Dermis microvascular lymphatic vessel endothelial cell (primary cell): ENCODE results near the gene CDC42SE2. TPM values are rescaled to one million over a fixed set of nuclear protein-coding genes. Genes with fewer than 3 reads are reported as not detected.
"Not testable (repeated sequence)": the region's sequence is repeated elsewhere in the genome, so short reads cannot be mapped to it uniquely, and the experiment has no call there.

Experiments used
- DNase-seq, 2 donors: peaks; one replicate each; pipeline versions ENCODE4 v3.0.0 to v3.0.0-alpha.2; 2010; ENCODE audit warnings: low read depth in 2 of 2
- total RNA-seq: library from RNA; depleted of rRNA; stranded (reverse); fragments of >200 nt; gene quantifications from 2 replicates; pipeline ENCODE4 v1.2.1, GENCODE V29; 2014

Gene CDC42SE2
- total RNA-seq, 1 donor from 2014 or later = 47.6 TPM

DNA sequence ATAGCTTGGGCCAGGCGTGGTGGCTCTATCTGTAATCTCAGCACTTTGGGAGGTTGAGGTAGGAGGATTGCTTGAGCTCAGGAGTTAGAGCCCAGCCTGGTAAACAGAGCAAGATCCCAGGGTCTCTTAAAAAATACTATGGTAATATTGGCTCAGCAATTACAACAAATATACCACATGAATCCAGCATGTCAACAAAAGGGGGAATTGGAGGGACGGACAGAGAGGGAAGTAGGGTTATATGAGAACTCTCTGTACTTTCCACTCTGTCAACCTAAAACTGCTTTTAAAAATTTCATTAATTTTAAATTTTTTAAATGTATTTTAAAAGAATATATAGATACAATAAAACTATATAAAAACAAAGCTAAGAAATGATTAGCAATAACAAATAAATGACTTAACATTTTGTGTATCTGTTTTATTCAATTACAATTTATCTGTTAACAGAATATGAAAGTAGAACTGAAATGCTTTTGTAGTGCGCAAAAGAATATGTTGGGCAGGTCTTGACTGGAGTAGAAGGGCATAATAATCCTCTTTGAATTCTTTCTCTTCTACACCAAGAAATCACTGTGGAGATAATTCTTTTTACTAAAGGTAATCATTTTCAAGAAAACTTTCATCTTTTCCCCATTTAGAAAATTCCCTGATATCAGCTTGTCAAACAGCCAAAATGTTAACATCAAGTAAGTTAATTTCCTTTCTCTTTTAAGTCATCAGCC, 12.9 kb upstream of the CDC42SE2 start:
- no peak for DNase-seq

DNA sequence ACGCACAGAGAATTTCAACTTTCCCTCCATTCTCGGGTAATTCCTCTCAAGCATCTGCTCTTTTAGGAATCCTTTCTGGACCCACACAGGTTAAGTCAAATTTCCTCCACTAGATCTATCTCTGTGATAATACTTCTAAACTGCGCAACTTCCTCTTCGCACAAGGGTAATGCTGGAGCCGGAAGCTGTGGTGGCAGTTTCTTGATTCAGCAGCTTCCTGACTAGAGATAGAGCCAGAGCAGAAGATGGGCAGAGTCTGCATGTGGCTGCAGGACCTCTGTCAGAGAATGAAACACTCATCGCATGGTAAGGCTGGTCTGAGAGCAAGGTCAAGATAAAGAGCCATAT, 11.1 kb upstream of the CDC42SE2 start:
- DNase-seq = peak in 1 of 2 donors; percentile 52

DNA sequence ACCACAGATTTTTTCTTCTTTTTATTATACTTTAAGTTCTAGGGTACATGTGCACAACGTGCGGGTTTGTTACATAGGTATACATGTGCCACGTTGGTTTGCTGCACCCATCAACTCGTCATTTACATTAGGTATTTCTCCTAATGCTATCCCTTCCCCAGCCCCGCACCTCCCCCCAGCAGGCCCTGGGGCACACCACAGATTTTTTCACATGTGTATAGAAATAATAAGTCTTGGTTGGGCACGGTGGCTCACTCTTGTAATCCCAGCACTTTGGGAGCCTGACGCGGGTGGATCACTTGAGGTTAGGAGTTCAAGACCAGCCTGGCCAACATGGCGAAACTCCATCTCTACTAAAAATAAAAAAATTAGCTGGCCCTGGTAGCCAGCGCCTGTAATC, 9.8 kb upstream of the CDC42SE2 start:
- not testable (repeated sequence) for DNase-seq

DNA sequence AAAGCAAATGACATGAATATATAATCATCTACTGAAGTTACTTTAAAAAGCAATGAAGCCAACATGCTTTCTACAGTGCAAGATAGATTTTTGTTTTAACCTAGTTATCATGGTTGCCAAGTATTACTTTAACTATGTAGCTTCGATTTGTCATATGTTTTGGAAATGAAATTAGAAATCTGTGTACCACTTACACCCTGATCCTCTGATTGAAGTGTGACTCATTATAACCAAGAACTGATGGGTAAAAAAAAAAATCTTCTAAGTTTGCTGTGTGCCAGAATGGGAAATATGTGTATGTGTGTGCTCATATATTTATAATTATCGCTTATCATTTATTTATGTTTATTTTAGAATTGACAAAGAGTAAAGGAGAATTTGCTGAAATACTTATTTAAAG, 9.1 kb upstream of the CDC42SE2 start:
- no peak for DNase-seq

DNA sequence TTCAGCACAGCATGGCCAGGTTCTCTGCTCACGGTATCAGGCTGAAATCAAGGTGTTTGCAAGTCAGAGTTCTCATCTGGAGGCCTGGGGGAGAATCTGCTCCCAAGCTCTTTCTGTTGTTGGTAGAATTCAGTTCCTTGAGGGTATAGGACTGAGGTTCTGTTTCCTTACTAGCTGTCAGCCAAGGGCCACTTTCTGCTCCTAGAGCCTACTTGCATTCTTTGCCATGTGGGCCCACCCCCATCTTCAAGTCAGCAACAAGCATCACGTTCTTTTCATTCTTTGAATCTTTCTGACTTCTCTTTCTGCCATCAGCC, 7.4 kb upstream of the CDC42SE2 start:
- DNase-seq = no peak

DNA sequence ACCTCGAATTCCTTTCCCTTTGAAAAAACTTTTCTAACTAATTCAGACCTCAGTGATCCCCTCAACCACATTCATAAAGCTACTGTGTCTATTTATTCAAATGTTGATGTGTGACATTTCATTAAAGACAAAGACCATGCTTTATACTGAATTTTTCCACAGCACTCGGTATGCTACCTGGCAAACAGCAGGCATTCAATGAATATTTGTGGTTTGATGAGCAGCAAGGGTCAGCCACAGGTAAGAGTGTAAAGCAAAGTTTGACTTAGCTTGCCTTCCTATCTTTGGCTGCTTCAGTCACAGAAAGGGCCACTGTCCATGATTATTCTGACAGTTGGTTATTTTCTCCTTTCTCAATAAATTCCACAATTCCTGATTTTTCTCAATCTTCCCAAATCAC, 5.1 kb upstream of the CDC42SE2 start:
- no peak for DNase-seq

DNA sequence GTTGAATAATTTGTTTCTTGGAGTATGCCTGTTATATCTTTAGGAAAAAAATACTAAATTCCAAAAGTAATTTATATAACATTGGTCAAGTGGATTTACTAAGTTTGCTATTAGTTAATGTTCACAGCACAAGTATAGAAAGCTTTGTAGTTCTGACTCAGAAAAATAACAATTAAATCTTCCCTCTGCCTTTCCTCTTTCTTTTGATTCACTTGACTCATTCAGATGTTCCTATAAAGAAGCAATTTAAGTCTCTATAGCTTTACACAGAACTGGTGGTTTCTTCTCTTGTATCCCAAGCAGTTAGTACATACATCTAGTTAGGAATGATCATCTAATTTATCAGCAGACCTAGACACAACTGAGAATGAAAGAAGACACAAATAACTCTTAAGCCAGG, 4.5 kb upstream of the CDC42SE2 start:
- no peak for DNase-seq

DNA sequence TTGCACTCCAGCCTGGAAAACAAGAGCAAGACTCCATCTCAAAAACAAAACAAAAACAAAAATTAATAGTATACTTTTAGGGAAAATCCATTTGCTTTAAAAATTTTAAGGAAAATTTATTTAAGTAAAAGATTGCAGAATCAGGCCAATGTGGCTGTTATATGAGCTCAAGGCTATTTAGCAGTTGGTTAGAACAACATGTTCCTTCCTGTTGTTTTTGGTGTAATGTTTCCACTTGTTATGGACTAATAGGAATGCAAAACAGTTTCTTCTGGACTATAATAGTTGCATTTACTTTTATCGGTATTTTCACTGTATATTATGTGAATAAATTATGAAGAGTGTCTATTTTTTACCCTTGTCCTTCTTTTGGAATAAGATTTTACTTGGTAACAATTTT, 3.0 kb upstream of the CDC42SE2 start:
- DNase-seq = peak in 1 of 2 donors; percentile 37

DNA sequence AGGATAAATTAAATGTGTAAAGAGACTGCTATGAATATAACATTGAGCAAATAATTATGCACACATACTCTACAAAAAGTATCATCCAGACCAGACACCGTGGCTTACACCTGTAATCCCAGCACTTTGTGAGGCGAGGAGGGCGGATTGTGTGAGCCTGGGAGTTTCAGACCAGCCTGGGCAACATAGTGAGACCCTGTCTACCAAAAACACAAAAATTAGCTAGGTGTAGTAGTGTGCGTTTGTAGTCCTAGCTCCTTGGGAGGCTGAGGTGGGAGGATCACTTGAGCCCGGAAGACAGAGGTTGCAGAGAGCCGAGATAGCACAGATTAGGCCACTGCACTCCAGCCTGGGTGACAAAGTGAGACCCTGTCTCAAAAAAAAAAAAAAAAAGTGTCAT, 2.4 kb upstream of the CDC42SE2 start:
- no peak for DNase-seq

DNA sequence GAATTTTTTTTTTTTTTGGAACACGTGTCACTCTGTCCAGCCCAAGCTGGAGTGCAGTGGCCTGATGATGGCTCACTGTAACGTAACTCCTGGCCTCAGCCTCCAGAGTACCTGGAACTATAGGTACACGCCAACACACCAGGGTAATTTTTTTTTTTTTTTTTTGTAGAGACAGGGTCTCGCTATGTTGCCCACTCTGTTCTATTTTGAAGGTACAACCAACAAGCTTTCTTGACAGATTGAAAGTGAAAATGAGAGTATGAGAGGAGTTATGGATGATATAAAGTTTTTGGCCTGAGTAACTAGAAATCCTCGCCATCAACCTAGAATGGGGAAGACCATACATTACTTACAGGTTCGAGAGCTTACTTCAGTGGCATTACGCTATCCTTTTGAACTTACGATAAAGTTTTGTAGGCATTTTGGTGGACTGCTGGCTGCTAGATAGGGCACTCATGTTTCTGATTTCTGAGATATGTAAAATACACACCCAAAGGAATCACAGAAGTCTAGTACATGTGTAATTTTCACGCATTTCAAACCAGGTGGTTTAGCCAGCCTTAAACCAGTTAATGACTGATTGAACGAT, 806 bp upstream of the CDC42SE2 start:
- peak in 1 of 2 donors; percentile 20 for DNase-seq

DNA sequence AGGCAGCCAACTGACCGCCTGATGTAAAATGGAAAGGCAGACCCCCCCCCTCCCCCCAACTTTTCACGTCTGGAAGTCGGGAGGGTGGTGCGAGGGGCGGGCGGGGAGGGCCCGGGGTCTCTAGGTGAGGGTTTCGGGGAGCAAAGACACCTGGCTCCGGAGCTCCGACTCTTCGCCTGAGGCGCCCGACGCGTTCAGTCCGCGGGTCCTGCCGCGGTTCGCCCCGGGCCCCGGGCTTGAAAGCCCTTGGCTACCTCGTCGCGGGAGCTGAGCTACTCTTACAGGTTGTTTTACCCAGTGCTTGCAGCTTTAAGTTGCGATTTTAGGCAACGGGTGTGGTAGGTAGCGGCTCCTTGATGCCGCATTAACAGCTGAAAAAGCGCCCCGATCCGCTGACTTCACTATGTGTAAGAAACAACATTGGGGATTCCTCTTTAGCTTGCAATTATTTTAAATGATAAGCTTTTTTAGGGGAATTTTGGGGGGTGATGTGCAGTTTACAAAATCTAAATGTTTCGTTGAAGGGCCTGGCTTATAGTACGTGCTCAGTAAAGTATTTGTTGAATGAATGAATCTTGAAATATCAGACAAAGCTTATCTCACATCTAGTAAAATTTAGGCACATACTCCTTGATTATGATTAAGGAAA, 722 bp downstream of the CDC42SE2 start:
- peak in 1 of 2 donors; percentile 32 for DNase-seq

DNA sequence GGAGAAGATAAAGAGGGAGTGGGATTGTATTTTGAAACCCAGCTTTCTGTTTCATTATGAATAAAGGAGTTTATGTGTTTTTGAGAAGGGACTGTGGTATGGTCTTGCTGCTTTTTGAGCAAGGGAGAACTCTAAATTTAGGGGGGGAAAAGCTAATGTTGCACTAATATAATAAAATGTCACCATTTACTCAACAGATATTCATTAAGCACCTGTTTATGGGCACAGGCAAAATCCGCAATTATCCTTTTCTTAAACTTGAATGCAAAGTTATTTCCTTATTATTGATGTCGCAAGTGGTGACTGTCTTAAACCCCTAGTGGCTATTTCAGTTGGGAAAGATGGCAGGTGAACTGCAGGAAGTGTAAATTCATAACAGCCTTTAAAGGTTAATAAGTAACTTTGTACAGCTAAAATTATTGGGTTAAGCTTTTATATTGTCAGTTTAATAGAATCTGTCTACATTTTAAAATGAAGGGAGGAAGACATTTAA, 1.5 kb downstream of the CDC42SE2 start:
- peak in 1 of 2 donors; percentile 40 for DNase-seq

DNA sequence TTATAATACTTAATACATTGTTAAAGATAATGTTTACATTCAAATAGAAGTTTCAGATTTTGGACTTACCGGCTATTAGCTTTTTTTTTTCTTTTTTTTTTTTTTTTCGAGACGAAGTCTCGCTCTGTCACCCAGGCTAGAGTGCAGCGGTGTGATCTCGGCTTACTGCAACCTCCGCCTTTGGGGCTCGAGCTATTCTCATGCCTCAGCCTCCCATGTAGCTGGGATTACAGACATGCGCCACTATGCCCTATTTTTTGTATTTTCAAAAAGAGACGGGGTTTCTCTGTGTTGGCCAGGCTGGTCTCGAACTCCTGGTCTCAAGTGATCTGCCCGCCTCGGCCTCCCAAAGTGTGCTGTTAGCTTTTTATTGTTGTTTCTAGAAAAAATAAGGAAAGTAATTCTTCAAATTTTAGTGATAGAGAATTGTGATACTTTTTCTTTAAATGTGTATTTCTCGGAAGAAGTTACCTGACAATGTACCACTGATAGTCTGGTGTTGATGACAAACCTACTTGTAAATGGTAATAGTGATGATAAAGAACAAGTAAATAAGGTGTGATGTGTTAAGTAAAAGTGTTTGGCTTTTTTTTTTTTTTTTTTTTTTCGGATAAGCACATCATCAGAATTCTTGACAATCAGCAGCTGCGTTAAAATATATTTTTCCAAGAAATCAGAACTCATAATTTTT, 2.7 kb downstream of the CDC42SE2 start:
- no peak for DNase-seq

DNA sequence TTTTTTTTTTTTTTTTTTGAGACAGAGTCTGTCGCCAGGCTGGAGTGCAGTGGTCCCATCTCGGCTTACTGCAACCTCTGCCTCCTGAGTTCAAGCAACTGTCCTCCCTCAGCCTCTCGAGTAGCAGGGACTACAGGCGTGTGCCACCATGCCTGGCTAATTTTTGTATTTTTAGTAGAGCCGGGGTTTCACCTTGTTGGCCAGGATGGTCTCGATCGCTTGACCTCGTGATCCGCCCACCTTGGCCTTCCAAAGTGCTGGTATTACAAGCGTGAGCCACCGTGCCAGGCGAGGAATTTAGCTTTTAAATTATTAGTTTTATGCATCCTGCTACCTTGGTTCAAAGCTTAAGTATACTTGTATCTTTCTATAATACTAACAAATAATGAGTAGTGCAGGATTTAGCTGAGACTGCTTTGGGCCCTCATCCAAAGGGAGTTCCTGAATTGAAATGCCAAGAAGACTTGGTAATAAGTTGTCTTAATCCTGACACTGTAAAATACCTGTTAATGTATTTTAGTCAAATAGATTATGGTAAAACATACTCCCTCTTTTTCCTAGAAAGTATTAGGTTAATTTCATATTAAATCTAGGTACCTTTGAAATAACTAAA, 5.0 kb downstream of the CDC42SE2 start:
- DNase-seq = no peak

DNA sequence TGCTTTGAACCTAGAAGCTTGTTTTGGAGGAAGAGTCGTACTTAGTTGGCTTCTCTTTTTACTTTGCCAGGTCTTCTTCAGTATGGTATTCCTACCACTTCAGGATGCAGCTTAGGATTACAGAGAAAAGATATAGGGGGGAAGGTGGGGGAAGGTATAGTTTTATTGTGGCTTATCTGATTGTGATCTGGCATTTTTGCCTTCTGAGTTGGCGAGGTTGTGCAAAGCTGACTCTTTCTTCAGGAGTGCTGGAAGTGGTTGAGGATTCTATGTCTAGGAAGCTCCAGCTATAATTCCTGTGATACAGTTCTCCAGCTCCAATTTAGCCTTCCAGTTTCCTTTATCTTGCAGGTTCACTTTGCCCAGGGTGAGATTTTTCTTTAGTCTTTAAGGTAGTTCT, 7.0 kb downstream of the CDC42SE2 start:
- DNase-seq = peak in 1 of 2 donors; percentile 16

DNA sequence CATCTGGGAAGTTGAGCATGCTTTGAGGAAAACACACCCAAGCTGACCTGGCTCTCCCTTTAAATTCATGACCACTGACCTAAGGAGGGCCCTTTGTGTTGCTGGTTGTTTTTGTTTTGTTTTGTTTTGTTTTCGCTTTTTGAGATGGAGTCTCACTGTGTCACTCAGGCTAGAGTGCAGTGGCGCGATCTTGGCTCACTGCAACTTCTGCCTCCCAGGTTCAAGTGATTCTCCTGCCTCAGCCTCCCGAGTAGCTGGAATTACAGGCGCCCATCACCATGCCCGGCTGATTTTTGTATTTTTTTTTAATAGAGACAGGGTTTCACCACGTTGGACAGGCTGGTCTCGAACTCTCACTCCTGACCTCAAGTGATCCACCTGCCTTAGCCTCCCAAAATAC, 8.0 kb downstream of the CDC42SE2 start:
- not testable (repeated sequence) for DNase-seq

DNA sequence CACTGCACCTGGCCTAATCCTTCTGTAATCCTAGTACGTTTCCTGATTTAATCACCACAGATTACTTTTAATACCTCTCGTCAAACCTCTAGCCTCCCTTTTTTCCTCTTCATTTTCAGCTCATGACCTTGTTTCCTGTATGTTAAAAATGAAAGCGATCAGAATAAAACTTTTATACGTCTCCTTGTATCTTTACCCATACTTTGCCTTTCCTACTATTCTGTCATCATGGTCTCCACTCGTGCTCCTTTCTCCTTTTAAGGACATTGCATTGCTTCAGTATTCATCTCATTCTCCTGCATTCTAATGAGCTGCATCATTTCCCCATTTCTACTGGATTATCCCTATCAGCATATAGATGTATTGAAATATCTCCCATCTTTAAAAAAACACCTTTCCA, 8.5 kb downstream of the CDC42SE2 start:
- DNase-seq = no peak

DNA sequence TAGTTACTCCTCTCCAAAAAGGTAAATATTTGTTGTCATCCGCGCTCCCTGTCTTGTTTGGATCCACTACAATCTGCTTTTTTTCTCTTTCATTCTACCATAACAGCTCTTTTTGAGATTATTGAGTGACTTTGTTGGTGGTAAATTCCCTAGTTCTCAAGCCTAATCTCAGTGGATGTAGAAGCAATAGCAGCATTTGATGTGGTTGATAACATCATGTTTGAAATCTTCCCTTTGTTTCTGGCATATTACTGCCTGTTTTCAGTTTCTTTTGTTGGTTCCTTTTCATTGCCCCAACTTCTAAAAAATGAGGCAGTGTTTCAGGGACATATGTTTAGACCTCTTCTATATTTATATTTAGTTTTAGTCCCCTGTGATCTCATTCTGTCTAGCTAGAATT, 8.9 kb downstream of the CDC42SE2 start:
- no peak for DNase-seq

DNA sequence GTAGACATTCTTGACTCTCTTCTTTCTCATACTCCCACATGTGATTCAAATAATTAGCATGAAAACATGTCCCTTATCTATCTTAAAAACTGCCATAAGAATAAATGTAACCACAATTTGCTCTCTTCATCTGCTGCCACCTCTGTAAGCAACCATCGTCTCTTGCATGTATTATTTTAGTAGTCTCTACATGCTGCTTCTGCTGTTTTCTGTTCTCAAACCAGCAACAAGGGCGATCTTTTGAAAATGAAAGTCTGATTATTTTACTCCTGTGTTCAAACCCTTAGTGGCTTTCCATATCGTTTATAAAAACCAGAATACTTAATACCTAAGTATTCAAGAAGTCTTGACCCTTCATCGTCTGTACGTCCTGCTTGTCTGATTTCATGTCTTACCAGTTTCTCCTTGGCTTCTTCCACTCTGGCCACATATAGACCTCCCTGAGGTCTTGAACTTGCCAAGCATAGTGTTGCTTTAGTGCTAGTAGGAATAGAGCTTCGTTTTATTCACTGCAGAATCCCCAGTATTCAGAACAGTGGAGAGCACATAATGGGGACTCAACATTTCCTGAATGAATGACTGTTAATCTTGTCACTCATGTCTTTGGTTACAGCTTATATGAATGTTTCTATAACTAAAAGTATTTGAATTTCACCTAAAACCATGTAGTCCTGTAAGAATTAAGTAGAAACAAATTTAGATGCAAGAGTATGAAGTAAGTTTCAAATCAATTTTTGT, 10.6 kb downstream of the CDC42SE2 start:
- DNase-seq = no peak

DNA sequence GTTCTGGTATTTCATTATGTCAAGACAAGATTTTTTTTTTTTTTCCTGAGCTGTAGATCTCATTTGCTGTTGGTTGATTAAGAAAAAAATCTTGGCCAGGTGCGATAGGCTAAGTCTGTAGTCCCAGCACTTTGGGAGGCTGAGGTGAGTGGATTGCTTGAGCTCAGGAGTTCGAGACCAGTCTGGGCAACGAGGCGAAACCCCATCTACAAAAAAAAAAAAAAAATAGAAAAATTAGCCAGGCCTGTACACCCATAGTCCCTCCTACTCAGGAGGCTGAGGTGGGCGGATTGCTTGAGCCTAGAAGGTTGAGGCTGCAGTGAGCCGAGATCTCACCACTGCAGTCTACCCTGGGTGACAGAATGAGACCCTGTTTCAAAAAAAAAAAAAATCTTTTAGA, 12.2 kb downstream of the CDC42SE2 start:
- DNase-seq = no peak

DNA sequence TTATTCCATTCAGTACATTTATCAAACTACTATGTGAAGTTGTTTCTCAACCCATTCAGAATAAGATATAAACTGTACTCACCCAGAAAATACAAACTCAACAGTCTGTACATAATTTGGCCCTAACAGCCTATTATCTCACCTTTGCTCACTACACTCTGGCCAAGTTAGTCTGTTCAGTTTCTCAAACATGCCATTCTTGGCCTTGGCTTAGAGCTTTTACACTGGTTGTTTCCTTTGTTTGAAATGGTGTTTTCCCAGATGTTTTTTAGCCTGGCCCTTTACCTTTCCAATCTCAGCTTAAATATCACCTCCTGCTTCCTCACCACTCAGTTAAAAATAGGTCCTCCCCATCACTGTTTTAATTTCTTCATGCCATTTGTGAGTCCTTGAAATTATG, 13.6 kb downstream of the CDC42SE2 start:
- no peak for DNase-seq
